WTC11 (cell line): ENCODE measurements around the gene YPEL4.

Experiments
- MYBL2 ChIP-seq: sonication (generic); formaldehyde crosslinking; IDR thresholded peaks from 2 replicates; pipeline ENCODE4 v1.8.1; 2023; ENCODE audit warnings: mild to moderate bottlenecking, moderate library complexity, missing genetic modification reagents
- TF ChIP-seq, protein P1 (sequence below): sonication (generic); formaldehyde crosslinking; IDR thresholded peaks from 2 replicates; pipeline ENCODE4 v1.8.1; 2023; ENCODE audit warnings: mild to moderate bottlenecking, moderate library complexity, missing genetic modification reagents
- TF ChIP-seq, protein P2 (sequence below): fragments of 200-600 bp; IDR thresholded peaks from 2 replicates; pipeline ENCODE4 v1.8.0; 2022; ENCODE audit warnings: antibody characterized with exemption
- TF ChIP-seq, protein P3 (sequence below): sonication (generic); formaldehyde crosslinking; IDR thresholded peaks from 2 replicates; pipeline ENCODE4 v1.8.1; 2022; ENCODE audit warnings: low read depth, mild to moderate bottlenecking, moderate library complexity, missing genetic modification reagents, borderline replicate concordance

- TF ChIP-seq, protein P1, sequence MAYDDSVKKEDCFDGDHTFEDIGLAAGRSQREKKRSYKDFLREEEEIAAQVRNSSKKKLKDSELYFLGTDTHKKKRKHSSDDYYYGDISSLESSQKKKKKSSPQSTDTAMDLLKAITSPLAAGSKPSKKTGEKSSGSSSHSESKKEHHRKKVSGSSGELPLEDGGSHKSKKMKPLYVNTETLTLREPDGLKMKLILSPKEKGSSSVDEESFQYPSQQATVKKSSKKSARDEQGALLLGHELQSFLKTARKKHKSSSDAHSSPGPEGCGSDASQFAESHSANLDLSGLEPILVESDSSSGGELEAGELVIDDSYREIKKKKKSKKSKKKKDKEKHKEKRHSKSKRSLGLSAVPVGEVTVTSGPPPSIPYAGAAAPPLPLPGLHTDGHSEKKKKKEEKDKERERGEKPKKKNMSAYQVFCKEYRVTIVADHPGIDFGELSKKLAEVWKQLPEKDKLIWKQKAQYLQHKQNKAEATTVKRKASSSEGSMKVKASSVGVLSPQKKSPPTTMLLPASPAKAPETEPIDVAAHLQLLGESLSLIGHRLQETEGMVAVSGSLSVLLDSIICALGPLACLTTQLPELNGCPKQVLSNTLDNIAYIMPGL (CRISPR knock-in tag), result no peak
- TF ChIP-seq, protein P2, sequence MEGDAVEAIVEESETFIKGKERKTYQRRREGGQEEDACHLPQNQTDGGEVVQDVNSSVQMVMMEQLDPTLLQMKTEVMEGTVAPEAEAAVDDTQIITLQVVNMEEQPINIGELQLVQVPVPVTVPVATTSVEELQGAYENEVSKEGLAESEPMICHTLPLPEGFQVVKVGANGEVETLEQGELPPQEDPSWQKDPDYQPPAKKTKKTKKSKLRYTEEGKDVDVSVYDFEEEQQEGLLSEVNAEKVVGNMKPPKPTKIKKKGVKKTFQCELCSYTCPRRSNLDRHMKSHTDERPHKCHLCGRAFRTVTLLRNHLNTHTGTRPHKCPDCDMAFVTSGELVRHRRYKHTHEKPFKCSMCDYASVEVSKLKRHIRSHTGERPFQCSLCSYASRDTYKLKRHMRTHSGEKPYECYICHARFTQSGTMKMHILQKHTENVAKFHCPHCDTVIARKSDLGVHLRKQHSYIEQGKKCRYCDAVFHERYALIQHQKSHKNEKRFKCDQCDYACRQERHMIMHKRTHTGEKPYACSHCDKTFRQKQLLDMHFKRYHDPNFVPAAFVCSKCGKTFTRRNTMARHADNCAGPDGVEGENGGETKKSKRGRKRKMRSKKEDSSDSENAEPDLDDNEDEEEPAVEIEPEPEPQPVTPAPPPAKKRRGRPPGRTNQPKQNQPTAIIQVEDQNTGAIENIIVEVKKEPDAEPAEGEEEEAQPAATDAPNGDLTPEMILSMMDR, result no peak
- no peak for TF ChIP-seq MYBL2 (CRISPR knock-in tag)
- TF ChIP-seq, protein P3, sequence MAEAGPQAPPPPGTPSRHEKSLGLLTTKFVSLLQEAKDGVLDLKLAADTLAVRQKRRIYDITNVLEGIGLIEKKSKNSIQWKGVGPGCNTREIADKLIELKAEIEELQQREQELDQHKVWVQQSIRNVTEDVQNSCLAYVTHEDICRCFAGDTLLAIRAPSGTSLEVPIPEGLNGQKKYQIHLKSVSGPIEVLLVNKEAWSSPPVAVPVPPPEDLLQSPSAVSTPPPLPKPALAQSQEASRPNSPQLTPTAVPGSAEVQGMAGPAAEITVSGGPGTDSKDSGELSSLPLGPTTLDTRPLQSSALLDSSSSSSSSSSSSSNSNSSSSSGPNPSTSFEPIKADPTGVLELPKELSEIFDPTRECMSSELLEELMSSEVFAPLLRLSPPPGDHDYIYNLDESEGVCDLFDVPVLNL (CRISPR knock-in tag), result no peak
Observed at GRCh38 chr11:57605028-57605420, 44.7 kb downstream of the YPEL4 start.
